ENCODE measurements around the gene PCCA.

The PCCA gene

GRCh38 chr13:100179276-100179675, 90.4 kb downstream of the PCCA start:
- no peak overlapping the region for H3K4me3 ChIP-seq (replicated peaks; ENCODE audit: low read depth, low read length)
- no peak for DNase-seq (ENCODE audit: extremely low read depth, low read depth)
- no peak for TF ChIP-seq CTCF (IDR thresholded peaks at IDR 0.05; ENCODE audit: low read depth, low read length, missing control alignments)

- no peak for DNase-seq (ENCODE audit: extremely low read depth, low read depth)
- H3K4me3 ChIP-seq (replicated peaks; ENCODE audit: low read depth, low read length), result no peak overlapping the region
- no peak for TF ChIP-seq CTCF (IDR thresholded peaks at IDR 0.05; ENCODE audit: low read depth, low read length, missing control alignments)
Observed at GRCh38 chr13:100182900-100183490, 94.1 kb downstream of the PCCA start.

GRCh38 chr13:100184095-100184494, 95.2 kb downstream of the PCCA start:
- TF ChIP-seq CTCF (IDR thresholded peaks at IDR 0.05; ENCODE audit: low read depth, low read length, missing control alignments), result no peak
- no peak for DNase-seq (ENCODE audit: extremely low read depth, low read depth)
- H3K4me3 ChIP-seq (replicated peaks; ENCODE audit: low read depth, low read length), result no peak overlapping the region

GRCh38 chr13:100195568-100195967, 106.7 kb downstream of the PCCA start:
- H3K4me3 ChIP-seq (replicated peaks; ENCODE audit: low read depth, low read length), result no peak overlapping the region
- DNase-seq (ENCODE audit: extremely low read depth, low read depth), result no peak
- no peak for TF ChIP-seq CTCF (IDR thresholded peaks at IDR 0.05; ENCODE audit: low read depth, low read length, missing control alignments)

GRCh38 chr13:100196375-100196774, 107.5 kb downstream of the PCCA start:
- no peak overlapping the region for H3K4me3 ChIP-seq (replicated peaks; ENCODE audit: low read depth, low read length)

GRCh38 chr13:100197116-100197515, 108.2 kb downstream of the PCCA start:
- H3K4me3 ChIP-seq (replicated peaks; ENCODE audit: low read depth, low read length), result no peak overlapping the region
- TF ChIP-seq CTCF (IDR thresholded peaks at IDR 0.05; ENCODE audit: low read depth, low read length, missing control alignments), result no peak
- no peak for DNase-seq (ENCODE audit: extremely low read depth, low read depth)

More at GRCh38 chr13:100196375-100196774, 107.5 kb downstream of the PCCA start:
- DNase-seq (ENCODE audit: extremely low read depth, low read depth), result no peak
- no peak for TF ChIP-seq CTCF (IDR thresholded peaks at IDR 0.05; ENCODE audit: low read depth, low read length, missing control alignments)
